AG09309 (cell line): Measurements from ENCODE around the gene RPL7A.

ENCODE experiments used
- DNase-seq: peaks from one replicate; pipeline ENCODE4 v3.0.0-alpha.2; 2010; ENCODE audit warnings: low read depth
- H3K4me3 ChIP-seq: 2 replicates; pipeline ENCODE4 v1.5.1; 2011; ENCODE audit warnings: mild to moderate bottlenecking, low read depth, low read length, moderate library complexity; ENCODE audit not compliant: control insufficient read depth
- TF ChIP-seq, protein P1 (sequence below): IDR thresholded peaks from 2 replicates; pipeline ENCODE4 v1.5.1; 2011; ENCODE audit warnings: mild to moderate bottlenecking, low read depth, low read length, inconsistent platforms; ENCODE audit not compliant: insufficient read depth, control insufficient read depth; ENCODE audit errors: missing control alignments

RPL7A gene

DNA sequence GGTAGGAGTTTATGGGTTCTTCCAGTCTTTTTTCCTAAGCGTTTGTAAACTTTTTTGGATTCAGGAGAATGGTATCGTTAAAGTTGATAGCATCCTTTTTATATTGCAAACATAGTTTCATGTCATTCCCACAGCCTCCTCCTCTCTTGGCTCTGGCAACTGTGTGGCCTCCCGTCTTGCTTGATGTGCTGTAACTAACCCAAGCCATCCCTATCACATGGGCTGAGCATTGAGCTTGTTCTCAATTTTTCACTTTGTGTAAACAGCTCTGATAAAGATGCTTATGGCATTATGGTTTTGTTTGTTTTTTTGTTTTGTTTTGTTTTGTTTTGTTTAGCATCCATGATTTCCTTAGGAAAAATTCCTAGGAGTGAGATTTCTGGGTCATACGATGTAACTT lies 32.7 kb downstream of the RPL7A start:
- no peak overlapping the region for H3K4me3 ChIP-seq
- DNase-seq = no peak
- TF ChIP-seq, protein P1, sequence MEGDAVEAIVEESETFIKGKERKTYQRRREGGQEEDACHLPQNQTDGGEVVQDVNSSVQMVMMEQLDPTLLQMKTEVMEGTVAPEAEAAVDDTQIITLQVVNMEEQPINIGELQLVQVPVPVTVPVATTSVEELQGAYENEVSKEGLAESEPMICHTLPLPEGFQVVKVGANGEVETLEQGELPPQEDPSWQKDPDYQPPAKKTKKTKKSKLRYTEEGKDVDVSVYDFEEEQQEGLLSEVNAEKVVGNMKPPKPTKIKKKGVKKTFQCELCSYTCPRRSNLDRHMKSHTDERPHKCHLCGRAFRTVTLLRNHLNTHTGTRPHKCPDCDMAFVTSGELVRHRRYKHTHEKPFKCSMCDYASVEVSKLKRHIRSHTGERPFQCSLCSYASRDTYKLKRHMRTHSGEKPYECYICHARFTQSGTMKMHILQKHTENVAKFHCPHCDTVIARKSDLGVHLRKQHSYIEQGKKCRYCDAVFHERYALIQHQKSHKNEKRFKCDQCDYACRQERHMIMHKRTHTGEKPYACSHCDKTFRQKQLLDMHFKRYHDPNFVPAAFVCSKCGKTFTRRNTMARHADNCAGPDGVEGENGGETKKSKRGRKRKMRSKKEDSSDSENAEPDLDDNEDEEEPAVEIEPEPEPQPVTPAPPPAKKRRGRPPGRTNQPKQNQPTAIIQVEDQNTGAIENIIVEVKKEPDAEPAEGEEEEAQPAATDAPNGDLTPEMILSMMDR = no peak

DNA sequence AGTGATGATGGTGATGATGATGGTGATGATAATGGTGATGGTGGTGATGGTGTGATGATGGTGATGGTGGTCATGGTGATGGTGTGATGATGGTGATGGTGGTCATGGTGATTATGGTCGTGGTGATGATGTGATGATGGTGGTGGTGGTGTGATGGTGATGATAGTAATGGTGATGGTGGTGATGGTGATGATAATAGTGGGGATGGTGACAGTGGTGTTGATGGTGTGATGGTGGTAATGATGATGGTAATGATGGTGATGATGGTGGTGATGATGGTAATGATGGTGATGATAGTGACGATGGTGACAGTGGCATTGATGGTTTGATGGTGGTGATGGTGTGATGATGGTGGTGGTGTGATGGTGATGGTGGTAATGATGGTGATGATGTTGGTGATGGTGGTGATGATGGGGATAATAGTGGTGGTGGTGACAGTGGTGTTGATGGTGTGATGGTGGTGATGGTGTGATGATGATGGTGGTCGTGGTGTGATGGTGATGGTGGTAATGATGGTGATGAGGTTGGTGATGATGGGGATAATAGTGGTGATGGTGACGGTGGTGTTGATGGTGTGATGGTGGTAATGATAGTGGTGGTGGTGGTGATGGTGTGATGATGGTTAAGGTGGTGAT lies 34.6 kb downstream of the RPL7A start:
- no peak for DNase-seq
- H3K4me3 ChIP-seq = no peak overlapping the region
- TF ChIP-seq, protein P1 = no peak

DNA sequence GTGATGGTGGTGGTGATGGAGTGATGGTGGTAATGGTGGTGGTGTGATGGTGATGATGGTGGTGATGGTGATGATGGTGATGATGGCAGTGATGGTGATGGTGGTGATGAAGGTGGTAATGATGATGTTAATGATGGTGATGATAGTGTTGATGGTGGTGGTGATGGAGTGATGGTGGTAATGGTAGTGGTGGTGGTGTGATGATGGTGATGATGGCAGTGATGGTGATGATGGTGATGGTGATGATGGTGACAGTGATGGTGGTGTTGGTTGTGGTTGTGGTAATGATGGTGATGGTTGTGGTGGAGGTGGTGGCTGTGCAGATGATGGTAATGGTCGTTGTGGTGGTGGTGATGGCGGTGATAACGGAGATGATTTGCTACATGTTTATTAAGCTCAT lies 35.4 kb downstream of the RPL7A start:
- no peak for DNase-seq
- TF ChIP-seq, protein P1 = no peak
- no peak overlapping the region for H3K4me3 ChIP-seq

DNA sequence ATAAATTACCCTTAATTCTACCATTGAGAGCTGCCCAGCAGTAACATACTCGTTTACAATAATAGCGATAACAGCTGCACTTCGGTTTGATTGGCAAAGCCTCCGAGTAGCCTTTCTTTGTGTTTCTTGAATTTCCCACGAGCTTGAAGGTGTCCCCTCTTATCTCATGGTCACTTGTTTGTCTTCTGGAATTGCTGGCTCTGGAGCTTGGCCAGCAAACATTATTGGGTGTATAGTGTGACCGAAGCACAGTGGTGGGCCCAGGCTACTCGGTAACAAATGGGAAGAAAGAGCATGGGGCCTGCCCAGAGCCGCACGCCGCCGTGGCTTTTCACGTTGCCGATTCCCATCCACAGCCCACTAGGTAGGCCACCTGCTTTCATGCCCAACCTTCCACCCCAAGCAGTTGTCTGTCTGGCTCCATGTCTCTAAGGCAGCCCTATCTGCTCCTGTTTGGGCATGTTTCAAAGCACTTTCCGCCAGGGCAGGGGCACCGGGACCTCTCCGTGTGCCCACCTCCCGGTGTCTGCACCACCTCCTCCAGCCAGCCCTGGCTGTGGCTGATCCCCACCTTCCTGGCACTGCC lies 36.8 kb downstream of the RPL7A start:
- no peak for DNase-seq
- TF ChIP-seq, protein P1 = no peak
- H3K4me3 ChIP-seq = no peak overlapping the region

DNA sequence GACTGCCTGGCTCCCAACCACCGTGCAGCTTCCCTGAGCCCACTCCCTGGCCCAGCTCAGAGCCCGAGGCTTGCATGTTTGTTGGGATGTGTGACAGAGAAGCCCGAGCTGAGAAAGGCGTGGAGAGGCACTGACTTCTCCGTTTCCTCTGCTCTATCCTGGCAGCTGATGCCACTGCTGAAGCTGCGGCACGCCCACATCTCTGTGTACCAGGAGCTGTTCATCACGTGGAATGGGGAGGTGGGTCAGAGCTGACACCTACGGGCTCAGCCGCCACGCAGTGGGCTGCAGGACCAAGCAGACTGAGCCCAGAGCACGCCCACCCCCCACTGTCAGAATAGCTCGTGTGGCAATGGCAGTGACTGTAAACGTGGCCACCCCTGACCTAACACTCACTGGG lies 37.4 kb downstream of the RPL7A start:
- H3K4me3 ChIP-seq = no peak overlapping the region
- no peak for DNase-seq
- TF ChIP-seq, protein P1 = no peak

DNA sequence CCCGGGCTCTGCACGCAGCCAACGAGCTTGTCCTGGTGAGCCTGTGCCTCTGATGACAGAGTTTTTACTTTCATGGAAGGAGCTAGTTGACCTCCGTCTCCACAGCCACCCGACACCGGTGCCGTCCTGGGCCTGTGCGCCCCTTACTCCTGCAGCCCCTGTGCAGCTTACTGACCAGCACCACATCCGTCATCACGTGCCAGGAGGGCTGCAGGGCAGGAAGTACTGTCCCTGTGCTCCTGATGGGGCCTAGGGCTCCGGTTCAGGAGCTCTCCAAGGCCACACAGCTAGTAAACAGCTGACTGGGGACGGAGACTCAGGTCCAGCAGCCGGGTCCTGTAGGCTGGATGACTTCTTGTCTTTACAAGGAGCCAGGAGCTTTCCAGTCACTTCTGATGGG lies 38.3 kb downstream of the RPL7A start:
- no peak for DNase-seq
- no peak overlapping the region for H3K4me3 ChIP-seq
- TF ChIP-seq, protein P1 = no peak
